IPS-18c (cell line): ENCODE measurements around the gene USP30.

Experiments
- H3K4me3 ChIP-seq: 2 replicates; pipeline ENCODE4 v1.7.0; 2013; ENCODE audit warnings: low read depth, mild to moderate bottlenecking, low read length, moderate library complexity; ENCODE audit not compliant: insufficient read depth
- H3K9me3 ChIP-seq: one replicate; pipeline ENCODE4 v1.6.1; 2013; ENCODE audit warnings: mild to moderate bottlenecking, low read length, moderate library complexity; ENCODE audit not compliant: control insufficient read depth, insufficient read depth

The USP30 gene

GRCh38 chr12:109134186-109134917, 82.0 kb downstream of the USP30 start:
- no peaks in the 10 kb centered on the region for H3K9me3 ChIP-seq

GRCh38 chr12:109137055-109137454, 84.7 kb downstream of the USP30 start:
- Histone ChIP-seq H3K9me3 (no peaks in the 10 kb centered on the region), H3K4me3 (no peak overlapping the region)

More at GRCh38 chr12:109134186-109134917, 82.0 kb downstream of the USP30 start:
- H3K4me3 ChIP-seq = no peak overlapping the region
